HUES48 (cell line): Measurements from ENCODE around the gene TMEM35B.
"Not testable (repeated sequence)": the region's sequence is repeated elsewhere in the genome, so short reads cannot be mapped to it uniquely, and the experiment has no call there.

Experiments used
- H3K27ac ChIP-seq: one replicate; pipeline ENCODE4 v1.7.0; 2013; ENCODE audit warnings: low read depth, low read length, inconsistent platforms
- H3K27me3 ChIP-seq: 2 replicates; pipeline ENCODE4 v1.6.1; 2013; ENCODE audit warnings: mild to moderate bottlenecking, low read length; ENCODE audit not compliant: control insufficient read depth, insufficient read depth
- H3K36me3 ChIP-seq: 2 replicates; pipeline ENCODE4 v1.6.1; 2013; ENCODE audit warnings: low read length; ENCODE audit not compliant: control insufficient read depth, insufficient read depth
- H3K4me1 ChIP-seq: 2 replicates; pipeline ENCODE4 v1.6.1; 2013; ENCODE audit warnings: mild to moderate bottlenecking, low read length; ENCODE audit not compliant: control insufficient read depth, insufficient read depth
- H3K4me3 ChIP-seq: 2 replicates; pipeline ENCODE4 v1.5.1; 2013; ENCODE audit warnings: mild to moderate bottlenecking, low read depth, low read length
- H3K9ac ChIP-seq: 2 replicates; pipeline ENCODE4 v1.6.1; 2013; ENCODE audit warnings: mild to moderate bottlenecking, low read depth, low read length, moderate library complexity
- H3K9me3 ChIP-seq: 2 replicates; pipeline ENCODE4 v1.6.1; 2013; ENCODE audit warnings: low read length; ENCODE audit not compliant: control insufficient read depth, insufficient read depth

Gene TMEM35B

GRCh38 chr1:34948739-34949138, 36.4 kb downstream of the TMEM35B start:
- H3K27ac ChIP-seq, H3K36me3 ChIP-seq, H3K9me3 ChIP-seq, H3K9ac ChIP-seq, H3K4me3 ChIP-seq, H3K27me3 ChIP-seq, H3K4me1 ChIP-seq: not testable (repeated sequence)

GRCh38 chr1:34947641-34948314, 37.4 kb downstream of the TMEM35B start:
- H3K27ac ChIP-seq, H3K27me3 ChIP-seq, H3K9ac ChIP-seq, H3K9me3 ChIP-seq, H3K4me3 ChIP-seq, H3K36me3 ChIP-seq, H3K4me1 ChIP-seq: not testable (repeated sequence)

GRCh38 chr1:34946211-34946610, 38.9 kb downstream of the TMEM35B start:
- no peaks in the 10 kb centered on the region for H3K27me3 ChIP-seq
- H3K27ac ChIP-seq, result no peak overlapping the region
- H3K9me3 ChIP-seq, result peaks cover 4% of the 10 kb centered on the region
- no peaks in the 10 kb centered on the region for H3K36me3 ChIP-seq
- no peak overlapping the region for H3K4me3 ChIP-seq
- no peak overlapping the region for H3K9ac ChIP-seq
- H3K4me1 ChIP-seq, result no peaks in the 10 kb centered on the region

DNA sequence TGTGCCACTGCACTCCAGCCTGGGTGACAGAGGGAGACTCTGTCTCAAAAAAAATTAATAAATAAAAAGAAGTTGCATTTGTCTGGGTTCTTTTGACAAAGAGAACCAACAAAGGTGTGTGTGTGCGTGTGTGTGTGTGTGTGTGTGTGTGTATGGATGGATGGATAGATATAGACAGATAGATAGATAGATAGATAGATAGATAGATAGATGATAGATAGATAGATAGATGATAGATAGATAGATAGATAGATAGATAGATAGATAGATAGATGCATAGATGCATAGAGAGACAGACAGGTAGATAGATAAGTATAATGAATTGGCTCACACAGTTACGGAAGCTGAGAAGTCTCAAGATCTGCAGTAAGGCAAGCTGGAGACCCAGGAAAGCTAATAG, 43.3 kb downstream of the TMEM35B start:
- not testable (repeated sequence) for H3K4me3 ChIP-seq, H3K27ac ChIP-seq, H3K4me1 ChIP-seq, H3K9ac ChIP-seq, H3K9me3 ChIP-seq, H3K27me3 ChIP-seq, H3K36me3 ChIP-seq
